ELR (cell line): ENCODE data around the gene PTP4A1.
"Not testable (repeated sequence)": the region's sequence is repeated elsewhere in the genome, so short reads cannot be mapped to it uniquely, and the experiment has no call there.

Experiments
- DNase-seq: peaks from one replicate; pipeline ENCODE4 v3.0.0-alpha.2; 2015; ENCODE audit warnings: low read depth

PTP4A1 gene

DNA sequence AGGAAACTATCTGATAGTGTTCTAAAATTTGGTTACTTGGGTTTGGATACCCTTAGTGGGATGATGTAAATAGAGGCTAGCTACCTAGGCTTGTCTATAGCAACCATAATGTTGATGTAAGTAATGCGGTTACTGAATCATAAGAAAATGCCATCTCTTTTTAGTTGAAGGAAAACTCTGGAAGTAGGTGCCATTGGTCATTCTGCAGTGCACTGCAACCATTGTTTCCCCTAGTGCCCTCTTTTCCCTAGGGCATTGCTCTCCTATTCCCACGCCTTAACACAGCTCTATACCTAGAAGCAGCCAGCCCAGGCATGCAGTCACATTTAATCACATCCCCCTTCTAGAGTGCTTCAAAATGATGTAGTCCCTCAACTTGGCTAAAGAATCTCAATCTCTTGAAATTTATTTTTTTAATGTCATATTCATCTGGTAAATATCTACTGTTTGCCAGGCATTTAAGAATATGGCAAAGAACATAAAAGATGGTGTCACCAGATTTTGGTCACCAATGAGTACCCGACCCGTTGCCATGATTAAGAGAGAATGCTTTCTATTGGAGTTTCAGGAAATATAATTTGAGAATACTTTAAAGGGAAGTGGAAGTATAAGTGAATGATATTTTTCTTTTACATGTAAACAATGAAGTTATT, 10.4 kb downstream of the PTP4A1 start:
- no peak for DNase-seq

DNA sequence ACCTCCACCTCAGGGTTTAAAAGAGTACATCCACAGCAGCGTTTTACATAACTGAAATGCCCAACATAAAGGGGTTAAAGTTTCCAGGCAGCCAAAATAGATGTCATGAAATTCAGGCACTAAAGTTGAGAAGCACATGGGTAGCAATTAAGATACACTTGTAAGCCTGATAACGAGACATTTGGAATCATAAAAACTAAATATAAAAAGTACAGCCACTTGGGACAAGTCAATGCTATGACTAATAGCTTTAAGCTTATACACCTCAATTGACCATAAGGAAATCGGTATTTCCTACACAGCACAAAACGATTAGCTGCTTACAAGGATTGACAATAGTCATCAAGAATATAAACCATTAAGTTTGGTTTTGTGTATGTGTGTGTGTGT, 11.8 kb downstream of the PTP4A1 start:
- peak; percentile 13 for DNase-seq

DNA sequence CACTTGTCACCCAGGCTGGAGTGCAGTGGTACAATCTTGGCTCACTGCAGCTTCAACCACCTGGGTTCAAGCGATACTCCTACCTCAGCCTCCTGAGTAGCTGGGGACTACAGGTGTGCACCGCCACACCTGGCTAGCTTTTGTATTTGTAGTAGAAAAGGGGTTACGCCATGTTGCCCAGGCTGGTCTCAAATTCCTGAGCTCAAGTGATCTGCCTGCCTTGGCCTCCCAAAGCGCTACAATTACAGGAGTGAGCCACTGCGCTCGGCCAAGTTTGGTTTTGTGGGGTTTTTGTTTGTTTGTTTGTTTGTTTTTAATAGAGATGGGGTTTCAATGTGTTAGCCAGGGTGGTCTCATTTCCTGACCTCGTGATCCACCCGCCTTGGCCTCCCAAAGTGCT, 12.3 kb downstream of the PTP4A1 start:
- DNase-seq, result no peak

DNA sequence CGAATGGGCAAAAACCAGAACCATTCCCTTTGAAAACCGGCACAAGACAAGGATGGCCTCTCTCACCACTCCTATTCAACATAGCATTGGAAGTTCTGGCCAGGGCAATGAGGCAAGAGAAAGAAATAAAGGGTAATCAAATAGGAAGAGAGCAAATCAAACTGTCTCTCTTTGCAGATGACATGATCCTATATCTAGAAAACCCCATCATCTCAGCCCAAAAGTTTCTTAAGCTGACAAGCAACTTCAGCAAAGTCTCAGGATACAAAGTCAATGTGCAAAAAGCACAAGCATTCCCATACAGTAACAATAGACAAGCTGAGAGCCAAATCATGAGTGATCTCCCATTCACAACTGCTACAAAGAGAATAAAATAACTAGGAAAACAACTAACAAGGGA, 13.4 kb downstream of the PTP4A1 start:
- not testable (repeated sequence) for DNase-seq

DNA sequence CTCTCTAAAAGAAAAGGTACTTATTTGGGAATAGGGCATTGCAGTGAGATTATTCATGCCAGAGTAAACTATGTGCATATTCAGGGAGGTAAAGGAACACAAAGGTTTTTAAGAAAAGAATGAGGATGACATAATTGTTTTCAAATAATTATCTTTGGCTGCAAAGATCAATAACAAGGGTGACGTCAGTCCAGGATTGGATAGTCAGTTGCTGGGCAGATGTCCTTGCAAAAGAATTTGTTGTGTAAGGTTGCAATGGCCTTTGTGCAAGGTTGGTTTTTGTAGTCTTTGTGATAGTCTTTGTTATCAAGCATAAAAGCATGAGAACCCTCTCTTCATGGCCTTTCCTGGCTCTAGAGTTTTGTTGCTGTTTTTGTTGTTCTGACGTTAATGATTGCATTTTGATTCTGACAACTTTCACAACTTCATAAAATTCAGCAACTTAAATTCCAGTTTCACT, 17.7 kb downstream of the PTP4A1 start:
- no peak for DNase-seq

DNA sequence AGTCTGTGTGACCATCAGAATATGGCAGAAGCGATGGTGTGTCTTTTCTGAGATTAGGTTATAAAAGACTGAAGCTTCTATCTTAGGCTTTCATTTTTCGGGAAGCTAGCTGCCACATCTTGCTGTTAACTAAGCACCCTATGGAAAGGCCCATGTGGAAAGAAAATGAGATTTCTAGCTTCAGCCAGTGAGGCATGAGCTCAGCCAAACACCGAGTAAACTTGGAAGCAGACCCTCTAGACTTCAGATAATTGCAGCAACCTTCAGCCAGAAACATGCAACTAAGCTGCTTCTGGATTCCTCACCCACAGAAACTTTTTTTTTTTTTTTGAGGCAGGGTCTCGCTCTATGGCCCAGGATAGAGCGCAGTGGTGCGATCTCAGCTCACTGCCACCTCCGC, 20.6 kb downstream of the PTP4A1 start:
- DNase-seq, result no peak

DNA sequence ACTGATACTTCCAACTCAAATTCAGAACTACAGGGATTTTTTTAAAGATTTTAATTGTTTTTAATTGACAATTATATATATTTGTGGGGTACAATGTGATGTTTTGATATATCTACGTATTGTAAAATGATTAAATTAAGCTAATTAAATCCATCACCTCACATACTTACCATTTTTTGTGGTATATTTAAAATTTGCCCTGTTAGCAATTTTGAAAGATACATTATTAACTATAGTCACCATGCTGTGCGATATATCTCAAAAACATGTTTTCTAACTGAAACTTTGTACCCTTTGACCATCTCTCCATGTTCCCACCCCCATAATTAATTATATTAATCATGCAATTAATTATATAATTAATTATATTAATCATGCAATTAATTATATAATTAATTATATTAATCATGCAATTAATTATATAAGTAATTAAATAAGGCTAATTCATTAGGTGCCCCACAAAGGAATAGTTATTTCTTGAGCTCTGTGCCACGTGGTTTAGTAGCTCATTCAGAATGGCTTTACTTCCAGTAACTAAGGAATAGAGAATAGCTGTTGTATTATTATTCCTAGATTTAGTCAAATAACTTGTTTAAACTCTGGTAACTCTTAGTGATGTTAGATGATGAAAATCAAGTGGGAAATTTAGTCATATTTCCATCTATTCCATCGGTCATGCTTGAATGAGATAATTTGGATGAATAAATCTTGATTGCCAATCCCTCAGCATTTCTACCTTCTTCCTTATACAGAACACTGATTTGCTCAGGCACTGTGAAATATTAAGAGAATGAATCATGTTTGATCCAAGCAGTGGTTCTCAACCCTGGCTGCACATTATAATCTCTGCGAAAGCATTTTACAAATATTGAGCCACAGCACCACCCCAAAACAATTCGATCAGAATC, 25.1 kb downstream of the PTP4A1 start:
- DNase-seq, result peak; percentile 51

DNA sequence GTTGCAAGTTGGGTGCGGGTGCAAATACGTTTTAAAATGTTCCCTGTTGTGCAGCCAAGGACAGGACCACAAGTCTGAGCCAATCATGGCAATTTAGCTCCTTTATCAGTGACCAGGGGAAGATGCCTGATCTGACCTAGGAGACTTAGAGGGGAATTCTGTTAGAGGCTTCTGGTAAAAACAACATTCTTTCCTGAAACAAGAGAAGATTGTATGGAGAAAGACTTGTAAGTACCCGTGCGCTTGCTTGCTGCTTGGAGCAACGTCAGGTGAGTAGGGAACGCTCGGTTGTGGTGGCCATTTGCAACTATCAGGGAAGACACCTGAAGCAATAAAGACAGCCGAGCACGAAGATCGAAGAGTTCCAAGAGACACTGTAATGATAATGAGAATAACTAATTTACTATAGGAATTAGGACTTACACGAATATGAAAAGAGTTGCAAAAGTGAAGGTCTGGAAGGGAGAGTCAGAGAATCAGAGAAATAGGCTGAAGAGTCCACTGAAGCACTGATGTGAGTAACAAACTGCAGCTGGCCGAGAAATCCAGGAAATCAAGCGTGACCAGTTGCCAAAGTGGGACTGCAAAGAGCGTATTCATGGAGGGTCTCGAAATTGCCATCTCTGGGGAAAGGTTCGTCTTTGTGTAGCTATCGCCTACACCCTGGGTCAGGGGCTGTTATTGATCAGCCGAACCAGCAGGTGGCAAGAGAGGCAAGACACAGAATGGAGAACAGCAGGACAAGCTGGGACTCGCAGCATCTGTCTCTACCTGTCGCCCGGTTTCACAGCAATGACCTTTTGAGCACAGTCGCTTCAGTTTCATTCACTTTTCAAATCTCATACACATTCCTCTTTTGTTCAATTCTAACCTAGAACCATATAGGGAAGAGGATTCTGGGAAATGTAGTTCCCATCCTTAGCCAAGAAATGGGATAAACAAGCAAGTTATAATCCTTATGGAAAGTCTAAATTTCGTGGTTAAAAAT, 26.1 kb downstream of the PTP4A1 start:
- peak; percentile 76 for DNase-seq

DNA sequence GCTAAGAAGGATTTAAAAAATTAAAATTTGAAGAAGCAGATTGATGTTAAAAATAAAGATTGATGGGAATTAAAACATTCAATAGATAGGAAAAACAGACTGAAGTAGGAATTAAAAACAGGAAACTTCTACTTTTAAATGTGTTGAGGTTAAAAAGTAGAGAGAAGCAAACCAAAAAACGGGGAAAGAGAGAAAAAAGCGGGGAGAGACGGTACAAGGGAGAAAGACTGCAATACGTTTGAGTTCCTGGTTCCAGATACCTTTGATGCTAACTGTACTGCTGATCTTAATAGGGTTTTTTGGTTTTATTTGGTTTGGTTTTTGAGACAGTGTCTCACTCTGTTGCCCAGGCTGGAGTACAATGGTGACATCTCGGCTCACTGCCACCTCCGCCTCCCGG, 27.0 kb downstream of the PTP4A1 start:
- DNase-seq, result no peak

DNA sequence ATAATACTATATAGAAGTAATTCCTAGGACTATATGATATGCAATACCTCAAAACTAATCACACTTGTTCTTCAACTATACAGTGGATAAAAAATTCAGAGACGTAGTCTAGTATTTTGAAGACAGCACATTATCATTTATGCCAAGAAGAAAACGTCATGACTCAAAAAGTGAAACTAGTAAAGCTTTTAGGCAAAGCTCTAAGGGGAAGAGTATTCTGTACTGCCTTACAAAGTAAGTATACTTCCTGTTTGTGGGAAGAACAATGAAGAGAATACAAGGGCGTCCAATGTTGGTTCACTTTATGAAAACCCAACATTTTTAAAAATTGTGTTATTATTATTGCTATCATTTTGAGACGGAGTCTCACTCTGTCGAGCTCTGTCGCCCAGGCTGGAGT, 27.9 kb downstream of the PTP4A1 start:
- no peak for DNase-seq

DNA sequence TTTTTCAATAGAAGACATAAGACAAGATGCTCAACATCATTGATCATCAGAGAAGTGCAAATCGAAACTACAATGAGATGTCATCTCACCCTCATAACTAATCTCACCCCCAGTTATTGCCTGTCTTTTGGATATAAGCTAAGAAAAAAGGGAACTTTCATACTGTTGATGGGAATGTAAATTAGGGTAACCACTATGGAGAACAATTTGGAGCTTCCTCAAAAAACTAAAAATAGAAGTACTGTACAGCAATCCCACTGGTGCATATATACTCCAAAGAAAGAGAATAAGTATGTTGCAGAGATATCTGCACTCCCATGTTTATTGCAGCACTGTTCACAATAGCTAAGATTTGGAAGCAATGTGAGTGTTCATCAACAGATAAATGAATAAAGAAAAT, 37.0 kb downstream of the PTP4A1 start:
- no peak for DNase-seq

DNA sequence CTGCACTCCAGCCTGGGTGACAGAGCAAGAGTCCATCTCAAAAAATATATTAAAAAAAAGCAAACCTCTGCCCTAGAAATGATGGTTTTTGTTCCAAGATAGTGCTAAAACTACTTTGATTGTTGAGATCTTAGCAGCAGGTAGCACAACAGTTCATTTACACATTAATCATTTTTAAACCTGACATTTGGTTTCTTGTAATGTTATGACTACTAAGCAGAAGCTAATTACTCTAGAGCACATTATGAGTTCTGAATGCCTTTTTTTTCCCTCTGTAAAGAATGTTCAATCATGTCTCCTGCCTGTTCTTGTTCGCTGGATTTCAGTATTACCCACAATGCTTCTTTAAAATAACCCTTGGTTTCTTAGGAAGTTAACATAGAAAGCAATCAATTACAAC, 38.7 kb downstream of the PTP4A1 start:
- no peak for DNase-seq

DNA sequence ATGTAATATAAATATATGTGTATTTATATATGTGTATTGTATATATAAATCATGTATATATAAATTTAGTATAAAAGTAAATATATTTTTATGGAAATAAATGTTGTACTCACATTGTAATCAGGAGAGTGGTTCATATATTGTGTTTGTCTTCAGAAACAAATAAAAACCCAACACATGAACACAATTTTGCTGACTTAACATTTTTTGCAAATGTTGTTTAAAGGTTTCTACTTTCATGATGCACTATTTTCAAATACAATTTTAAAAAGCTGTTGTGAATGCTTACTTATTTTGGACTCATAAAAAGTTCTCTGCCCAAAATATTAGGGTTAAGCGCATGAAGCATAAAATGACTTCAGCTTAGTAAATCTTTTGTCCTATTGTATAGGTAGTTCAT, 39.3 kb downstream of the PTP4A1 start:
- no peak for DNase-seq

DNA sequence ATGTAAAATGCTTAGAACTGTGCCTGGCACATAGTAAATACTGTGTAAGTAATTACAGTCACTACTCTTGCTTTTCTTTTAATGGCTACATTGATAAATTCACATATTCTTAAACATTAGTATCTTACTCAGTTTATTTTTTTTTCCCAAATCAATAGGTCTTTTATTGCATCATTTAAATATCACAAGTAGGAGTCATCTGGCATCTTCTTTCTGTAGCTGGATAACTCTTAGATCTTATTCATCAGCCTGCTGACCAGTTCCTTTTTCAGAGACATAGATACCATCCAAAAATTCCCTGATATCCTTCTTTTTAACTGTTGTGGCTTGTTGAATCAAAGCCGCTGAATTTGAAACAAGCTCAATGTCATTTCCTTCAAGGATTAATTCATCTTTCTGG, 43.3 kb downstream of the PTP4A1 start:
- DNase-seq, result peak; percentile 20
